ENCODE data around the gene SMS.

The SMS gene

DNA sequence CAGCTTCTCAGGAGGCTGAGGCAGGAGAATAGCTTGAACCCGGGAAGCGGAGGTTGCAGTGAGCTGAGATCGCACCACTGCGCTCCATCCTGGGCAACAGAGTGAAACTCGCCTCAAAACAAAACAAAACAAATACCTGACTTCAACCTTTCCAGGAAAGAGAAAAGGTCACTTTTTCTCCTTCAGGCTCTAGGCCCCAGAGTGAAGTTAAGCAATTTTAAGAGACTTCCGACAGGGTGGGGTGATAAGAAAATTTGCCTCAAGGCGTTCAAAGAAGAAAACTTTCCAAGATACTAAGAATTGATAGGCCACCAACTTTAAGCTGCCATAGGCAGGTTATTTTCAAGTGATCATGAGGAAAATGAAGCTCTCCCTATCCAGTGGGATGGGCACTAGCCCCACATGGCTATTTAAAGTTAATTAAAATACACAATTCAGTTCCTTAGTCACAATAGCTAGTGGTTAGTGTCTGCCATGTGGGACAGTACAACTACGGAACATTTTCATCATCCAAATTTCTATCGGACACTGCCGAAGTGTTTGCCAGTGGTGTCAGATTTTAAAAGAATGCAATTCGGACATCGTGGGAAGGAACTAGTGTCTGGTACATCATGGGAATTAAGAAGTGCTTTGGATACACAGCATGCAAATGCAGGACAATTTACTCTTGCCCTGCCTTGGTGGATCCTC lies 33.0 kb downstream of the SMS start:
- no peaks in the 10 kb centered on the region for H3K9me3 ChIP-seq
- H3K4me1 ChIP-seq: peaks cover 0 to 29% (median 0%) of the 10 kb centered on the region in 4 donors
- no peaks in the 10 kb centered on the region for H3K27me3 ChIP-seq
- intact Hi-C loops (cut with DNase I; ENCODE audit: low total_unique reads): loop anchor here (10.0 kb wide), 1 partner anchor 139 kb away; the partner anchor contains the start of gene MBTPS2
- H3K4me3 ChIP-seq: no peak overlapping the region
- H3K27ac ChIP-seq: peak overlapping the region in 1 of 2 donors; percentile 35
- TF ChIP-seq, protein P1, sequence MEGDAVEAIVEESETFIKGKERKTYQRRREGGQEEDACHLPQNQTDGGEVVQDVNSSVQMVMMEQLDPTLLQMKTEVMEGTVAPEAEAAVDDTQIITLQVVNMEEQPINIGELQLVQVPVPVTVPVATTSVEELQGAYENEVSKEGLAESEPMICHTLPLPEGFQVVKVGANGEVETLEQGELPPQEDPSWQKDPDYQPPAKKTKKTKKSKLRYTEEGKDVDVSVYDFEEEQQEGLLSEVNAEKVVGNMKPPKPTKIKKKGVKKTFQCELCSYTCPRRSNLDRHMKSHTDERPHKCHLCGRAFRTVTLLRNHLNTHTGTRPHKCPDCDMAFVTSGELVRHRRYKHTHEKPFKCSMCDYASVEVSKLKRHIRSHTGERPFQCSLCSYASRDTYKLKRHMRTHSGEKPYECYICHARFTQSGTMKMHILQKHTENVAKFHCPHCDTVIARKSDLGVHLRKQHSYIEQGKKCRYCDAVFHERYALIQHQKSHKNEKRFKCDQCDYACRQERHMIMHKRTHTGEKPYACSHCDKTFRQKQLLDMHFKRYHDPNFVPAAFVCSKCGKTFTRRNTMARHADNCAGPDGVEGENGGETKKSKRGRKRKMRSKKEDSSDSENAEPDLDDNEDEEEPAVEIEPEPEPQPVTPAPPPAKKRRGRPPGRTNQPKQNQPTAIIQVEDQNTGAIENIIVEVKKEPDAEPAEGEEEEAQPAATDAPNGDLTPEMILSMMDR (IDR thresholded peaks at IDR 0.05): no peak
- H3K36me3 ChIP-seq: peaks cover 0 to 19% (median 7%) of the 10 kb centered on the region in 3 donors
- DNase-seq: no peak

GRCh38 chrX:21974011-21974385 lies 33.5 kb downstream of the SMS start:
- DNase-seq: no peak
- intact Hi-C loops (cut with DNase I; ENCODE audit: low total_unique reads): loop anchor here (10.0 kb wide), 1 partner anchor 139 kb away; the partner anchor contains the start of gene MBTPS2
- Histone ChIP-seq H3K4me1 (peaks cover 0 to 29% (median 0%) of the 10 kb centered on the region in 4 donors), H3K9me3 (no peaks in the 10 kb centered on the region), H3K4me3 (no peak overlapping the region), H3K27ac (peak overlapping the region in 1 of 2 donors; percentile 35), H3K27me3 (no peaks in the 10 kb centered on the region), H3K36me3 (peaks cover 4 to 25% (median 7%) of the 10 kb centered on the region in 3 donors)
- TF ChIP-seq, protein P1 (IDR thresholded peaks at IDR 0.05): no peak

DNA sequence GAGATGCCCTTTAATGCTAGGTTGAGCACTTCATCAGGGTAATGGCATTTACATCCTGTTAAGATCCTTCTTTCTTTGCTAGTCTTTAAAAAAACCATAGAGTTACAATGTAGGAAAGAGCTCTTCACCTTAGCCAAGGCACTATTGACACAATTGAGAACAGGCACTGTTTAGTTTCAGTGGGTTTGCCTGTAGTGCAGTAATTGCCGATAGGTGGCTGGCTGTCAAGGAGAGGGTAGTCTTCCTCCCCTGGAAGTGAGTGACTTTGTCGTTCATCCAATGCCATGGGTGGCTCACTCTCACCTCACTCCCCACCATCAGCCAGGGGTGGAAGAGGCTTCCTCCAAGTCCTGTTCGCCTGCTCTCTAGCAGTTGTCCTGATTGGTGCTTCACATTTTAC lies 34.7 kb downstream of the SMS start:
- intact Hi-C loops (cut with DNase I; ENCODE audit: low total_unique reads): loop anchor here (10.0 kb wide), 1 partner anchor 140 kb away; the partner anchor contains the start of gene MBTPS2

DNA sequence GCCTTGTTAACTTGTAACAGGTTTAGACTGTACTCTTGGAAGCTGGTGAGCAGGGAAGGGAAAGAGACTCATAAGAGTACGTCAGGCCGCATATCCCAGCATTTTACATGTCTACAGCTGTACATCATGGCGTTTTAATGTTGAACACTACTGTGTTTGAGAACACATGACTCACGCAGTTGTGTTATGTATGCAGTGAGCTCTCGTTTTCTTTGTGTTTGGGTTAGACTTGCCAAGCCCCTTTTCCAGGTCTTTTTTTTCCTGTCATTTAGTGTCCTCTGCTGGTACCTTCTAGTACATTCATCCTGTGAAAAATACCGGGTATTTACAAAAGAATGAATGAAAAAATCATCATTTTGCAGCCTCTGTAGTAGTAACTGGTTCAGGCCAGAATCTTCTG lies 35.3 kb downstream of the SMS start:
- Histone ChIP-seq H3K9me3 (no peaks in the 10 kb centered on the region), H3K4me1 (peaks cover 0 to 29% (median 0%) of the 10 kb centered on the region in 4 donors), H3K4me3 (no peak overlapping the region), H3K36me3 (peaks cover 7 to 18% (median 9%) of the 10 kb centered on the region in 3 donors), H3K27me3 (no peaks in the 10 kb centered on the region), H3K27ac (peak overlapping the region in 1 of 2 donors; percentile 22)
- DNase-seq: no peak
- TF ChIP-seq, protein P1 (IDR thresholded peaks at IDR 0.05): peak; percentile 33 to 44
- intact Hi-C loops (cut with DNase I; ENCODE audit: low total_unique reads): loop anchor here (10.0 kb wide), 1 partner anchor 141 kb away; the partner anchor contains the start of gene MBTPS2

More for the DNA sequence above, 34.7 kb downstream of the SMS start:
- no peaks in the 10 kb centered on the region for H3K9me3 ChIP-seq
- H3K36me3 ChIP-seq: peaks cover 7 to 18% (median 9%) of the 10 kb centered on the region in 3 donors
- TF ChIP-seq, protein P1 (IDR thresholded peaks at IDR 0.05): no peak
- peak overlapping the region in 1 of 2 donors; percentile 22 for H3K27ac ChIP-seq
- no peak overlapping the region for H3K4me3 ChIP-seq
- H3K27me3 ChIP-seq: no peaks in the 10 kb centered on the region
- peaks cover 0 to 29% (median 0%) of the 10 kb centered on the region in 4 donors for H3K4me1 ChIP-seq
- DNase-seq: no peak

DNA sequence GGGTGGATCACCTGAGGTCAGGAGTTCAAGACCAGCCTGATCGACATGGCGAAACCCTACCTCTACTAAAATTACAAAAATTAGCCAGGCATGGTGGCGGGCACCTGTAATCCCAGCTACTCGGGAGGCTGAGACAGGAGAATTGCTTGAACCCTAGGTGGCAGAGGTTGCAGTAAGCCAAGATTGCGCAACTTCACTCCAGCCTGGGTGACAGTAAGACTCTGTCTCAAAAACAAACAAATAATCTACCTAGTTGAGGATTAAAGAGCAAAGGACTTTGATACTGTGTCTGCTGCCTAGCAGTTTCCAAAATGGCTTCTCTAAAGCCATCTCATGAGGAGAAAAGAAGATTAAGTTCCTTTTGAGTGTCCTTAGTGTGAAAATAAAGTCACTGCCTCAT lies 37.8 kb downstream of the SMS start:
- intact Hi-C loops (cut with DNase I; ENCODE audit: low total_unique reads): loop anchor here (10.0 kb wide), 1 partner anchor 144 kb away; the partner anchor contains the start of gene MBTPS2
- Histone ChIP-seq H3K36me3 (peaks cover 7 to 18% (median 9%) of the 10 kb centered on the region in 3 donors), H3K27me3 (no peaks in the 10 kb centered on the region), H3K9me3 (no peaks in the 10 kb centered on the region), H3K4me3 (no peak overlapping the region), H3K4me1 (peaks cover 0 to 18% (median 0%) of the 10 kb centered on the region in 4 donors), H3K27ac (no peak overlapping the region)
- no peak for DNase-seq
- TF ChIP-seq, protein P1 (IDR thresholded peaks at IDR 0.05): no peak
